ENCODE measurements around the gene LRRK1. TPM values are rescaled to one million over a fixed set of nuclear protein-coding genes. Genes with fewer than 3 reads are reported as not detected.

The LRRK1 gene
- total RNA-seq, 1 donor from 2014 or later, result 4.2 TPM

- DNase-seq (ENCODE audit: low read depth), result no peak
- peaks cover 10% of the 10 kb centered on the region for H3K36me3 ChIP-seq (ENCODE audit: control insufficient read depth, insufficient read depth, low read length)
- TF ChIP-seq CTCF (IDR thresholded peaks at IDR 0.05; ENCODE audit: insufficient read depth, low read length, severe bottlenecking), result no peak
Measured at GRCh38 chr15:101023501-101024072, 104.4 kb downstream of the LRRK1 start.

GRCh38 chr15:101024073-101024695 lies 105.0 kb downstream of the LRRK1 start:
- DNase-seq (ENCODE audit: low read depth) (no peak), FAIRE-seq (no peak)
- no peak for TF ChIP-seq CTCF (IDR thresholded peaks at IDR 0.05; ENCODE audit: insufficient read depth, low read length, severe bottlenecking)
- Histone ChIP-seq H3K4me3 (ENCODE audit: low read depth, low read length) (no peak overlapping the region), H3K27me3 (ENCODE audit: control insufficient read depth, insufficient read depth, low read length) (no peaks in the 10 kb centered on the region), H3K36me3 (ENCODE audit: control insufficient read depth, insufficient read depth, low read length) (peaks cover 10% of the 10 kb centered on the region)

More at GRCh38 chr15:101023501-101024072, 104.4 kb downstream of the LRRK1 start:
- Histone ChIP-seq H3K27me3 (ENCODE audit: control insufficient read depth, insufficient read depth, low read length) (no peaks in the 10 kb centered on the region), H3K4me3 (ENCODE audit: low read depth, low read length) (no peak overlapping the region)
- FAIRE-seq, result no peak

GRCh38 chr15:101024706-101025500 lies 105.7 kb downstream of the LRRK1 start:
- FAIRE-seq, result no peak
- no peak overlapping the region for H3K4me3 ChIP-seq (ENCODE audit: low read depth, low read length)
- no peaks in the 10 kb centered on the region for H3K27me3 ChIP-seq (ENCODE audit: control insufficient read depth, insufficient read depth, low read length)
- peaks cover 10% of the 10 kb centered on the region for H3K36me3 ChIP-seq (ENCODE audit: control insufficient read depth, insufficient read depth, low read length)
- no peak for DNase-seq (ENCODE audit: low read depth)
- TF ChIP-seq CTCF (IDR thresholded peaks at IDR 0.05; ENCODE audit: insufficient read depth, low read length, severe bottlenecking), result no peak

GRCh38 chr15:101025501-101025885 lies 106.3 kb downstream of the LRRK1 start:
- H3K27me3 ChIP-seq (ENCODE audit: control insufficient read depth, insufficient read depth, low read length), result no peaks in the 10 kb centered on the region
- DNase-seq (ENCODE audit: low read depth) (no peak), FAIRE-seq (peak; percentile 32)
- peaks cover 14% of the 10 kb centered on the region for H3K36me3 ChIP-seq (ENCODE audit: control insufficient read depth, insufficient read depth, low read length)
- no peak overlapping the region for H3K4me3 ChIP-seq (ENCODE audit: low read depth, low read length)
- no peak for TF ChIP-seq CTCF (IDR thresholded peaks at IDR 0.05; ENCODE audit: insufficient read depth, low read length, severe bottlenecking)

GRCh38 chr15:101025896-101026631 lies 106.9 kb downstream of the LRRK1 start:
- DNase-seq (ENCODE audit: low read depth) (no peak), FAIRE-seq (peak; percentile 23)
- TF ChIP-seq CTCF (IDR thresholded peaks at IDR 0.05; ENCODE audit: insufficient read depth, low read length, severe bottlenecking), result no peak
- Histone ChIP-seq H3K36me3 (ENCODE audit: control insufficient read depth, insufficient read depth, low read length) (peaks cover 13% of the 10 kb centered on the region), H3K27me3 (ENCODE audit: control insufficient read depth, insufficient read depth, low read length) (no peaks in the 10 kb centered on the region), H3K4me3 (ENCODE audit: low read depth, low read length) (no peak overlapping the region)

All from bronchial epithelial cell (primary cell).